HepG2 (cell line): ENCODE data around the gene TRIM44. TPM values are rescaled to one million over a fixed set of nuclear protein-coding genes. Genes with fewer than 3 reads are reported as not detected.

Experiments
- GABPA ChIP-seq, 2 experiments: IDR thresholded peaks; 2 replicates each; pipeline ENCODE4 v1.6.1; 2011 to 2016; ENCODE audit warnings: low read depth in 2 of 2, low read length in 1 of 2, missing biosample characterization in 1 of 2, missing genetic modification characterization in 1 of 2
- GFI1 ChIP-seq: sonication (generic); formaldehyde crosslinking; IDR thresholded peaks from 2 replicates; pipeline ENCODE4 v1.5.0; 2020; ENCODE audit warnings: missing genetic modification reagents, mild to moderate bottlenecking, borderline replicate concordance
- HNF1B ChIP-seq: sonication (generic); formaldehyde crosslinking; IDR thresholded peaks from 2 replicates; pipeline ENCODE4 v1.5.1; 2020; ENCODE audit warnings: mild to moderate bottlenecking, moderate library complexity, missing genetic modification reagents
- KDM6A ChIP-seq: IDR thresholded peaks from 2 replicates; pipeline ENCODE4 v1.6.1; 2016; ENCODE audit warnings: low read depth
- KMT2B ChIP-seq: IDR thresholded peaks from 2 replicates; pipeline ENCODE4 v1.6.1; 2016; ENCODE audit warnings: missing genetic modification reagents, missing compliant biosample characterization
- NR2F1 ChIP-seq, 2 experiments: fragments of 450-650 bp in 1 of 2; formaldehyde crosslinking in 1 of 2; IDR thresholded peaks; 2 replicates each; pipeline versions ENCODE4 v1.5.0 to v1.6.1; 2016 to 2020; ENCODE audit warnings: mild to moderate bottlenecking in 1 of 2, missing compliant biosample characterization in 1 of 2, missing genetic modification reagents in 1 of 2, moderate library complexity in 1 of 2
- RFX3 ChIP-seq: IDR thresholded peaks from 2 replicates; pipeline ENCODE4 v1.6.1; 2016; ENCODE audit warnings: missing biosample characterization, missing genetic modification reagents
- RXRA ChIP-seq: sonication (generic); formaldehyde crosslinking; IDR thresholded peaks from 2 replicates; pipeline ENCODE4 v1.5.1; 2020; ENCODE audit warnings: missing genetic modification reagents
- THRA ChIP-seq: sonication (generic); formaldehyde crosslinking; IDR thresholded peaks from 2 replicates; pipeline ENCODE4 v1.4.0; 2020; ENCODE audit warnings: missing genetic modification reagents, borderline replicate concordance
- ZKSCAN8 ChIP-seq: IDR thresholded peaks from 2 replicates; pipeline ENCODE4 v1.6.1; 2016; ENCODE audit warnings: borderline replicate concordance, missing genetic modification reagents, missing compliant biosample characterization
- ZNF572 ChIP-seq: sonication (generic); formaldehyde crosslinking; IDR thresholded peaks from 2 replicates; pipeline ENCODE4 v1.5.1; 2020; ENCODE audit warnings: mild to moderate bottlenecking, missing genetic modification reagents
- ZNF652 ChIP-seq: IDR thresholded peaks from 2 replicates; pipeline ENCODE4 v1.6.1; 2016; ENCODE audit warnings: low read depth, borderline replicate concordance
- ZNF816 ChIP-seq: sonication (generic); formaldehyde crosslinking; IDR thresholded peaks from 2 replicates; pipeline ENCODE4 v1.8.0; 2022; ENCODE audit warnings: missing genetic modification reagents, mild to moderate bottlenecking, borderline replicate concordance
- polyA plus RNA-seq, 8 experiments: library from polyadenylated mRNA; depleted of rRNA in 3 of 8; stranded (reverse) in 7 of 8; unstranded in 1 of 8; fragments of >200 nt; fragmentation: Illumina TruSeq in 4 of 8; extraction: Trizol in 4 of 8; gene quantifications; 2 replicates each; pipeline versions ENCODE4 v1.2.1 to v1.2.3, GENCODE V29; 2011 to 2016; ENCODE audit warnings: low read depth in 4 of 8, missing spikeins in 1 of 8, mixed read lengths in 1 of 8; ENCODE audit not compliant: insufficient read depth in 1 of 8
- total RNA-seq, 5 experiments: library from RNA; depleted of rRNA; stranded (reverse); fragments of >200 nt; fragmentation: Illumina TruSeq; extraction: Trizol; gene quantifications; 2 replicates each; pipeline ENCODE4 v1.2.3, GENCODE V29; 2016; ENCODE audit warnings: low read depth in 1 of 5
- TF ChIP-seq, protein P1 (sequence below): sonication (generic); formaldehyde crosslinking; IDR thresholded peaks from 2 replicates; pipeline ENCODE4 v1.5.0; 2020; ENCODE audit warnings: mild to moderate bottlenecking, missing genetic modification reagents, borderline replicate concordance
- TF ChIP-seq, protein P2 (sequence below): sonication (generic); formaldehyde crosslinking; IDR thresholded peaks from 2 replicates; pipeline ENCODE4 v1.4.0; 2020; ENCODE audit warnings: mild to moderate bottlenecking, missing genetic modification reagents
- TF ChIP-seq, protein P3 (sequence below): sonication (generic); formaldehyde crosslinking; IDR thresholded peaks from 2 replicates; pipeline ENCODE4 v1.4.0; 2020; ENCODE audit warnings: missing genetic modification reagents

The TRIM44 gene
- total and polyA plus RNA-seq, 2 of the 13 experiments (the other 11 are each of a cell fraction or from before 2014, with no cell fraction given): 22.7 to 50.3 TPM

DNA sequence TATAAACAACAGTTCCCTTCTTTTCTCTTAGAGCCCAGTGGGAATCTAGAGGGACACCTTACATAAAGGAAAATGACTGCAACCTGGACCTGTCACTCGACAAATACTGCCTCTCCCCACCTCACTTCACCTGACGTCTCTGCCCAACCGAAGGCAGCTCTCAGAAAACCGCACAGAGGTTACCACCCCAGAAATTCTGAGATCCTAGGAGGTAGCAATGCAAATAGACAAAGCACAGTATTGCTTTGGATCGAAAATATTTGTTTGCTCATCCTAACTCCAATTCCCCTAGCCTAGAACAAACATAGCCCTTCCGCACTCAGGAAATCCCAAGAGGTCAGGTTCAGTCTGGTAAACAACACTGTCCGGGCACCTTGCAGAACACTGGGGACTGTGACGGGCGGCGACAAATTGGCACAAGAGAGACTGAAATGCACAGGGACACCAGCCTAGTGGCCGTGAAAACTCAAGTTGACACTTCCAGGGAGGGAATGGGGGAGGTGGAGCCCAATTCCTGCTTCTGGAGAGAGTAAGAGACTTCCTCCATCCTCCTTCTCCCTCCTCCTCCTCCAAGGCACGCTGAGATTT lies 420 bp upstream of the TRIM44 start (continued):
- TF ChIP-seq THRA (CRISPR knock-in tag) (peak; percentile 77; the same call in 1 of the 2 replicates), ZNF816 (CRISPR knock-in tag) (peak; percentile 84; the same call in 1 of the 2 replicates), RFX3 (no peak), HNF1B (CRISPR knock-in tag) (peak; percentile 87), RXRA (CRISPR knock-in tag) (peak; percentile 78; the same call in 1 of the 2 replicates), ZKSCAN8 (no peak; the same call in 1 of the 2 replicates), KMT2B (CRISPR knock-in tag) (peak; percentile 40; the same call in 1 of the 2 replicates), GABPA (IDR thresholded peaks at IDR 0.05; ENCODE audit: low read depth, low read length) (no peak), GABPA (CRISPR knock-in tag; IDR thresholded peaks at IDR 0.05; ENCODE audit: low read depth) (no peak; the same call in 1 of the 2 replicates), ZNF652 (no peak), GFI1 (peak; percentile 90), ZNF572 (0 out of 2 replicates have a peak, but pooled peaks have one; percentile 71), NR2F1 (CRISPR knock-in tag; IDR thresholded peaks at IDR 0.05) (peak; percentile 74 to 79), KDM6A (CRISPR knock-in tag) (peak; percentile 48; the same call in 1 of the 2 replicates)
- TF ChIP-seq, protein P1, sequence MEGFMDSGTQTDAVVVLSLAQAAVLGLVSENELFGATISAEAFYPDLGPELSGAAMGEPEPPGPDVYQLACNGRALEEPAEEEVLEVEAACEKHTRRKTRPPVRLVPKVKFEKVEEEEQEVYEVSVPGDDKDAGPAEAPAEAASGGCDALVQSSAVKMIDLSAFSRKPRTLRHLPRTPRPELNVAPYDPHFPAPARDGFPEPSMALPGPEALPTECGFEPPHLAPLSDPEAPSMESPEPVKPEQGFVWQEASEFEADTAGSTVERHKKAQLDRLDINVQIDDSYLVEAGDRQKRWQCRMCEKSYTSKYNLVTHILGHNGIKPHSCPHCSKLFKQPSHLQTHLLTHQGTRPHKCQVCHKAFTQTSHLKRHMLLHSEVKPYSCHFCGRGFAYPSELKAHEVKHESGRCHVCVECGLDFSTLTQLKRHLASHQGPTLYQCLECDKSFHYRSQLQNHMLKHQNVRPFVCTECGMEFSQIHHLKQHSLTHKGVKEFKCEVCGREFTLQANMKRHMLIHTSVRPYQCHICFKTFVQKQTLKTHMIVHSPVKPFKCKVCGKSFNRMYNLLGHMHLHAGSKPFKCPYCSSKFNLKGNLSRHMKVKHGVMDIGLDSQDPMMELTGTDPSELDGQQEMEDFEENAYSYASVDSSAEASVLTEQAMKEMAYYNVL (CRISPR knock-in tag): peak; percentile 76; the same call in 1 of the 2 replicates
- TF ChIP-seq, protein P2, sequence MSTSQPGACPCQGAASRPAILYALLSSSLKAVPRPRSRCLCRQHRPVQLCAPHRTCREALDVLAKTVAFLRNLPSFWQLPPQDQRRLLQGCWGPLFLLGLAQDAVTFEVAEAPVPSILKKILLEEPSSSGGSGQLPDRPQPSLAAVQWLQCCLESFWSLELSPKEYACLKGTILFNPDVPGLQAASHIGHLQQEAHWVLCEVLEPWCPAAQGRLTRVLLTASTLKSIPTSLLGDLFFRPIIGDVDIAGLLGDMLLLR: peak; percentile 45; the same call in 1 of the 2 replicates
- TF ChIP-seq, protein P3, sequence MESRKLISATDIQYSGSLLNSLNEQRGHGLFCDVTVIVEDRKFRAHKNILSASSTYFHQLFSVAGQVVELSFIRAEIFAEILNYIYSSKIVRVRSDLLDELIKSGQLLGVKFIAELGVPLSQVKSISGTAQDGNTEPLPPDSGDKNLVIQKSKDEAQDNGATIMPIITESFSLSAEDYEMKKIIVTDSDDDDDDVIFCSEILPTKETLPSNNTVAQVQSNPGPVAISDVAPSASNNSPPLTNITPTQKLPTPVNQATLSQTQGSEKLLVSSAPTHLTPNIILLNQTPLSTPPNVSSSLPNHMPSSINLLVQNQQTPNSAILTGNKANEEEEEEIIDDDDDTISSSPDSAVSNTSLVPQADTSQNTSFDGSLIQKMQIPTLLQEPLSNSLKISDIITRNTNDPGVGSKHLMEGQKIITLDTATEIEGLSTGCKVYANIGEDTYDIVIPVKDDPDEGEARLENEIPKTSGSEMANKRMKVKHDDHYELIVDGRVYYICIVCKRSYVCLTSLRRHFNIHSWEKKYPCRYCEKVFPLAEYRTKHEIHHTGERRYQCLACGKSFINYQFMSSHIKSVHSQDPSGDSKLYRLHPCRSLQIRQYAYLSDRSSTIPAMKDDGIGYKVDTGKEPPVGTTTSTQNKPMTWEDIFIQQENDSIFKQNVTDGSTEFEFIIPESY (CRISPR knock-in tag): peak; percentile 6; the same call in 1 of the 2 replicates
